Testis (tissue), 3 donors: ENCODE results near the gene CLEC2D. TPM values are rescaled to one million over a fixed set of nuclear protein-coding genes. Genes with fewer than 3 reads are reported as not detected.
A peak's percentile ranks its signal among the peaks of the same experiment; 100 is the strongest.

ENCODE experiments used
- DNase-seq: peaks from one replicate; pipeline ENCODE4 v3.0.0-alpha.2; 2019
- H3K27ac ChIP-seq, 2 donors: fragments of 200-600 bp; sonication (generic); one replicate each; pipeline ENCODE4 v1.5.1; 2019
- H3K27me3 ChIP-seq: fragments of 200-600 bp; sonication (generic); one replicate; pipeline ENCODE4 v1.5.1; 2019
- H3K36me3 ChIP-seq: fragments of 200-600 bp; sonication (generic); one replicate; pipeline ENCODE4 v1.5.1; 2017; ENCODE audit warnings: low read depth; ENCODE audit errors: missing control alignments
- H3K4me1 ChIP-seq: fragments of 200-600 bp; sonication (generic); one replicate; pipeline ENCODE4 v1.5.1; 2019
- H3K4me3 ChIP-seq, 2 donors: fragments of 200-600 bp; sonication (generic); one replicate each; pipeline ENCODE4 v1.5.1; 2017 to 2019
- H3K9me3 ChIP-seq: fragments of 200-600 bp; sonication (generic); one replicate; pipeline ENCODE4 v1.5.1; 2017
- POLR2A ChIP-seq: fragments of 450-650 bp; IDR thresholded peaks from one replicate; pipeline ENCODE4 v1.6.1; 2017; ENCODE audit warnings: antibody characterized with exemption, mild to moderate bottlenecking, moderate library complexity
- WGBS, 2 donors: methylation state at CpG; one replicate each; pipeline ENCODE4 v1.1.5; 2018; 5-methylcytosine and 5-hydroxymethylcytosine counted together
- intact Hi-C: fragments of 100-400 bp; cut with DNase I; formaldehyde crosslinking; loops from one replicate; pipeline ENCODE4 v1.15.1; 2023; ENCODE audit warnings: low total_unique reads
- polyA plus RNA-seq: library from polyadenylated mRNA; stranded (reverse); fragments of 350-450 nt; fragmentation: Illumina TruSeq; extraction: RNeasy Lipid Tissue Mini Kit (QIAGEN cat#74804); gene quantifications from one replicate; pipeline ENCODE4 v1.2.3, GENCODE V29; 2014; ENCODE audit warnings: low read depth, low replicate concordance; ENCODE audit not compliant: insufficient read depth
- total RNA-seq, 2 donors: library from RNA; depleted of rRNA; stranded (reverse); fragments of >200 nt; gene quantifications; one replicate each; pipeline ENCODE4 v1.2.3, GENCODE V29; 2016
- TF ChIP-seq, protein P1 (sequence below), 3 experiments: fragments of 450-650 bp in 2 of 3; fragments of 200-600 bp in 1 of 3; sonication (generic) in 1 of 3; IDR thresholded peaks; one replicate each; pipeline ENCODE4 v1.5.1; 2016 to 2019; ENCODE audit warnings: antibody characterized with exemption in 3 of 3, mild to moderate bottlenecking in 2 of 3, moderate library complexity in 1 of 3

The CLEC2D gene
- total and polyA plus RNA-seq, 3 donors from 2014 or later: 25.5 to 36.3 (median 32.1) TPM

- WGBS, 2 donors: 53 to 69% methylated on average over 1 of the region's 1 CpG
- Histone ChIP-seq H3K27ac (no peak overlapping the region), H3K4me1 (no peaks in the 10 kb centered on the region), H3K4me3 (no peak overlapping the region), H3K36me3 (no peaks in the 10 kb centered on the region), H3K9me3 (no peaks in the 10 kb centered on the region), H3K27me3 (no peaks in the 10 kb centered on the region)
- TF ChIP-seq, protein P1, sequence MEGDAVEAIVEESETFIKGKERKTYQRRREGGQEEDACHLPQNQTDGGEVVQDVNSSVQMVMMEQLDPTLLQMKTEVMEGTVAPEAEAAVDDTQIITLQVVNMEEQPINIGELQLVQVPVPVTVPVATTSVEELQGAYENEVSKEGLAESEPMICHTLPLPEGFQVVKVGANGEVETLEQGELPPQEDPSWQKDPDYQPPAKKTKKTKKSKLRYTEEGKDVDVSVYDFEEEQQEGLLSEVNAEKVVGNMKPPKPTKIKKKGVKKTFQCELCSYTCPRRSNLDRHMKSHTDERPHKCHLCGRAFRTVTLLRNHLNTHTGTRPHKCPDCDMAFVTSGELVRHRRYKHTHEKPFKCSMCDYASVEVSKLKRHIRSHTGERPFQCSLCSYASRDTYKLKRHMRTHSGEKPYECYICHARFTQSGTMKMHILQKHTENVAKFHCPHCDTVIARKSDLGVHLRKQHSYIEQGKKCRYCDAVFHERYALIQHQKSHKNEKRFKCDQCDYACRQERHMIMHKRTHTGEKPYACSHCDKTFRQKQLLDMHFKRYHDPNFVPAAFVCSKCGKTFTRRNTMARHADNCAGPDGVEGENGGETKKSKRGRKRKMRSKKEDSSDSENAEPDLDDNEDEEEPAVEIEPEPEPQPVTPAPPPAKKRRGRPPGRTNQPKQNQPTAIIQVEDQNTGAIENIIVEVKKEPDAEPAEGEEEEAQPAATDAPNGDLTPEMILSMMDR (IDR thresholded peaks at IDR 0.05): no peak
- TF ChIP-seq POLR2A: no peak
- intact Hi-C loops: no loop called here
- DNase-seq: no peak
Measured at GRCh38 chr12:9727813-9728212, 58.3 kb downstream of the CLEC2D start.

- no peak for DNase-seq
- Histone ChIP-seq H3K36me3 (no peaks in the 10 kb centered on the region), H3K27ac (no peak overlapping the region), H3K4me3 (no peak overlapping the region), H3K4me1 (no peaks in the 10 kb centered on the region), H3K27me3 (no peaks in the 10 kb centered on the region), H3K9me3 (no peaks in the 10 kb centered on the region)
- TF ChIP-seq POLR2A: no peak
- TF ChIP-seq, protein P1 (IDR thresholded peaks at IDR 0.05): no peak
- intact Hi-C loops: no loop called here
Measured at GRCh38 chr12:9729082-9729481, 59.6 kb downstream of the CLEC2D start.

DNA sequence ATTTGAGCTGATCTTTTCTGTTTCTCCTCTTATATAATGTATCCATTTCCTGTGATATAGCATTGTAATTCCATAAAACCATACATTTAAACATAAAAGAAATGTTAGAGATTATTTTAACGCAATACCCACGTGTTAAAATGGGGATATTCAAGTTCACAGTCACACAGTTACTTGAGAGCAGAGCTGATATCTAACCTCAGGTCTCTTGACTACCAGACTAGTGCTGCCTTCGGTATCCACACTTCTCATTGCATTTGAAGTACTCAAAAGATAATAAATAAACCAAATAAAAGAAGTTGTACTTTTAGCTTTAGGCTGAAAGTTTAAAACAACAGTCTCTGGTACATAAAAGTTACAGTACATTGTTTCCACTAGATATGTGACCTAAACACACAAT lies 60.5 kb downstream of the CLEC2D start:
- no peak overlapping the region for H3K4me3 ChIP-seq
- DNase-seq: no peak
- no peaks in the 10 kb centered on the region for H3K4me1 ChIP-seq
- no peaks in the 10 kb centered on the region for H3K36me3 ChIP-seq
- 47 to 65% methylated on average over 3 of the region's 3 CpGs for WGBS, 2 donors
- intact Hi-C loops: no loop called here
- no peaks in the 10 kb centered on the region for H3K27me3 ChIP-seq
- no peak overlapping the region for H3K27ac ChIP-seq
- H3K9me3 ChIP-seq: no peaks in the 10 kb centered on the region
- TF ChIP-seq POLR2A: no peak
- TF ChIP-seq, protein P1 (IDR thresholded peaks at IDR 0.05): no peak

- intact Hi-C loops: no loop called here
- no peak for DNase-seq
- no peak overlapping the region for H3K4me3 ChIP-seq
- no peaks in the 10 kb centered on the region for H3K27me3 ChIP-seq
- no peaks in the 10 kb centered on the region for H3K36me3 ChIP-seq
- no peaks in the 10 kb centered on the region for H3K4me1 ChIP-seq
- H3K9me3 ChIP-seq: no peaks in the 10 kb centered on the region
- 78 to 81% methylated on average over 6 of the region's 6 CpGs for WGBS, 2 donors
- H3K27ac ChIP-seq: no peak overlapping the region
- TF ChIP-seq, protein P1 (IDR thresholded peaks at IDR 0.05): no peak
- TF ChIP-seq POLR2A: no peak
Measured at GRCh38 chr12:9730591-9730990, 61.1 kb downstream of the CLEC2D start.

DNA sequence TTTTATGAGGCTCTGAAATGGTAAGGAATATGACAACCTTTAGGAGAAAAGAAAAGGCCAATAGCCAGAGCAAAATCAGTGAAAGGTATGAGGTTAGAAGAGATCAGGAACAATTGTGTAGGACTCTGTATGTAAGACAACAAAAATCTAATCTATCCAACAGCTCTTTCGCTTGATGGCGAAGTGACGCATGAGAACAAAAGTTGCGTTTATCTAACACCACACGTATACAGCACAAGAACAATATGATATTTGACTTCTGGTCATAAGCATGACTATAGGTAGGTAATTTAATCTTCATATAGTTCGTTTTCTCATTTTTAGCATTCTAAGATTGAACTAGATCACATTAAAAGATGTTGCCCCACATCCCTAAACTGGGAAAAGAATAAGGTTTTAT lies 61.9 kb downstream of the CLEC2D start:
- no peaks in the 10 kb centered on the region for H3K27me3 ChIP-seq
- H3K9me3 ChIP-seq: no peaks in the 10 kb centered on the region
- no peaks in the 10 kb centered on the region for H3K36me3 ChIP-seq
- no peak overlapping the region for H3K4me3 ChIP-seq
- peak overlapping the region in 1 of 2 donors; percentile 23 for H3K27ac ChIP-seq
- H3K4me1 ChIP-seq: no peaks in the 10 kb centered on the region
- TF ChIP-seq, protein P1 (IDR thresholded peaks at IDR 0.05): no peak
- no peak for TF ChIP-seq POLR2A
- DNase-seq: no peak
- 69 to 75% methylated on average over 6 of the region's 6 CpGs for WGBS, 2 donors
- intact Hi-C loops: no loop called here
